Naive thymus-derived CD8-positive, alpha-beta T cell (primary cell): Measurements from ENCODE around the gene ZNF646. TPM values are rescaled to one million over a fixed set of nuclear protein-coding genes. Genes with fewer than 3 reads are reported as not detected.
"Not testable (repeated sequence)": the region's sequence is repeated elsewhere in the genome, so short reads cannot be mapped to it uniquely, and the experiment has no call there.

Source experiments
- ATAC-seq, 2 donors: fragments of 150-1000 bp; cut with Tn5 transposase in 1 of 2; sonication (Bioruptor Pico), chemical (Tn5 transposase) in 1 of 2; 1 replicate in 1 of 2; 2 replicates in 1 of 2; pipeline ENCODE4 v1.10.0; 2021; ENCODE audit warnings: mild to moderate bottlenecking in 2 of 2, moderate library complexity in 2 of 2
- POLR2A ChIA-PET: fragments of 350-600 bp; sonication (Branson Sonifier 250); formaldehyde crosslinking; loops from one replicate; lab custom pipeline; 2021; ENCODE audit warnings: antibody characterized with exemption; lab: Charles Lee
- DNase-seq, 10 donors: peaks; one replicate each; pipeline versions ENCODE4 v3.0.0 to v3.0.0-alpha.2; 2020 to 2022
- H3K27ac Mint-ChIP-seq, 10 donors: one replicate each; pipeline ENCODE4 v1.8.0; 2020 to 2022; ENCODE audit warnings: mild to moderate bottlenecking in 10 of 10, mixed read lengths in 10 of 10, moderate library complexity in 4 of 10, inconsistent platforms in 1 of 10
- H3K27me3 Mint-ChIP-seq, 5 donors: one replicate each; pipeline ENCODE4 v1.8.0; 2021 to 2022; ENCODE audit warnings: mixed read lengths in 5 of 5
- H3K36me3 Mint-ChIP-seq, 3 donors: one replicate each; pipeline ENCODE4 v1.8.0; 2020 to 2022; ENCODE audit warnings: mixed read lengths in 3 of 3, mild to moderate bottlenecking in 2 of 3, inconsistent platforms in 1 of 3
- H3K4me1 Mint-ChIP-seq, 4 donors: one replicate each; pipeline ENCODE4 v1.8.0; 2021 to 2022; ENCODE audit warnings: mixed read lengths in 4 of 4
- H3K4me3 Mint-ChIP-seq, 10 donors: one replicate each; pipeline ENCODE4 v1.8.0; 2020 to 2022; ENCODE audit warnings: mild to moderate bottlenecking in 10 of 10, mixed read lengths in 10 of 10, moderate library complexity in 6 of 10, inconsistent platforms in 1 of 10
- H3K9me3 Mint-ChIP-seq, 9 donors: one replicate each; pipeline ENCODE4 v1.8.0; 2020 to 2022; ENCODE audit warnings: mixed read lengths in 9 of 9, mild to moderate bottlenecking in 3 of 9, inconsistent platforms in 1 of 9, moderate library complexity in 1 of 9
- polyA plus RNA-seq, 3 donors: library from polyadenylated mRNA; unstranded; fragments of 300-500 nt; fragmentation: Illumina TruSeq; gene quantifications; one replicate each; pipeline ENCODE4 v1.2.3, GENCODE V29; 2021
- total RNA-seq, 8 experiments: library from RNA in 2 of 8; stranded (reverse) in 2 of 8; gene quantifications; one replicate each; pipeline ENCODE4 v1.2.3 and lab custom pipeline; 2021 to 2026

Gene ZNF646
- total and polyA plus RNA-seq, 5 experiments from 2014 or later = 2.8 to 35.7 (median 9.1) TPM

GRCh38 chr16:31100876-31101641 lies 26.8 kb downstream of the ZNF646 start:
- H3K4me3 Mint-ChIP-seq, DNase-seq, H3K36me3 Mint-ChIP-seq, H3K9me3 Mint-ChIP-seq, ATAC-seq, H3K27me3 Mint-ChIP-seq: not testable (repeated sequence)
- POLR2A ChIA-PET = interaction anchor here (0.6 to 1.3 kb wide), 7 partner anchors 13 to 297 kb away, joined by 3 to 7 read pairs (median 3); partner anchors contain the start of genes KAT8, ZNF646 and ZNF668
- Mint-ChIP-seq H3K4me1 (peaks cover 2 to 11% (median 7%) of the 10 kb centered on the region in 4 donors), H3K27ac (peak overlapping the region in 1 of 10 donors; percentile 63)

DNA sequence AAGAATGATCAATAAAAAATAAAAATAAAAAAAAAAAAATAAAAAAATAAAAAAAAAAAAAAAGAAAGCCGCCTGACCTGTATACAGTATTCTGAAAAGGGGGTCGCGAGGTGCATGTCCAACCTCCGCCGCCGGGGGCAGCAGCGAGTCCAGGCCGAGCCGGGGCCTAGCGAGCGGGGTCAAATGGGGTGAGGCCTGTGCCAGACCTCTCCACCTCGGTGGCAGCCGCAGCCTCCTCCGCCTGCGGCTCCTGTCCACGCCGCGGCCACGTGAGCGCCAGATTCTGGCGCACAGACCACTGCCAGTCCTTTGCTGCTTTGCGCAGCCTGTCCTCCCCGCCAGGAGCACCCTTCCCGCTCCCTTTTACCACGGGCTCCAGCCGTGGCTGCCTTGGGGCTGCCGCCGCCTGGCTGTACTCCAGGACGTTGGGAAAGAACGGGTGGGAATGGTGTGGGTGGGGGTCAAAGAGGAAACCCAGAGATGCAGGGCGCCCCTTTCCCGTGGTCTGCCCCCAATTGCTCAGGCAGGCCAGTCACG lies 31.5 kb downstream of the ZNF646 start:
- POLR2A ChIA-PET = no interaction called here

GRCh38 chr16:31106509-31107464 lies 32.6 kb downstream of the ZNF646 start:
- Mint-ChIP-seq H3K27me3 (no peaks in the 10 kb centered on the region), H3K27ac (peak overlapping the region in 2 of 10 donors; percentile 52 to 93), H3K36me3 (peaks cover 0 to 15% (median 2%) of the 10 kb centered on the region in 3 donors), H3K4me1 (peaks cover 8 to 23% (median 20%) of the 10 kb centered on the region in 4 donors), H3K9me3 (no peaks in the 10 kb centered on the region), H3K4me3 (peak overlapping the region in 8 of 10 donors; percentile 82 to 89 (median 87))
- POLR2A ChIA-PET = interaction anchor here (0.6 to 6.0 kb wide), 2 partner anchors 38 to 73 kb away, joined by 3 to 28 read pairs; partner anchors contain the start of gene FUS
- no peak for ATAC-seq
- no peak for DNase-seq

More for the DNA sequence above, 31.5 kb downstream of the ZNF646 start:
- Mint-ChIP-seq H3K27ac (peak overlapping the region in 6 of 10 donors; percentile 43 to 72 (median 58)), H3K4me3 (peak overlapping the region in 8 of 10 donors; percentile 33 to 69 (median 50)), H3K36me3 (peaks cover 0 to 9% (median 2%) of the 10 kb centered on the region in 3 donors), H3K27me3 (no peaks in the 10 kb centered on the region), H3K9me3 (no peaks in the 10 kb centered on the region), H3K4me1 (peaks cover 8 to 23% (median 20%) of the 10 kb centered on the region in 4 donors)
- peak; percentile 74 to 84 for ATAC-seq
- peak; percentile 73 to 85 (median 80) for DNase-seq

DNA sequence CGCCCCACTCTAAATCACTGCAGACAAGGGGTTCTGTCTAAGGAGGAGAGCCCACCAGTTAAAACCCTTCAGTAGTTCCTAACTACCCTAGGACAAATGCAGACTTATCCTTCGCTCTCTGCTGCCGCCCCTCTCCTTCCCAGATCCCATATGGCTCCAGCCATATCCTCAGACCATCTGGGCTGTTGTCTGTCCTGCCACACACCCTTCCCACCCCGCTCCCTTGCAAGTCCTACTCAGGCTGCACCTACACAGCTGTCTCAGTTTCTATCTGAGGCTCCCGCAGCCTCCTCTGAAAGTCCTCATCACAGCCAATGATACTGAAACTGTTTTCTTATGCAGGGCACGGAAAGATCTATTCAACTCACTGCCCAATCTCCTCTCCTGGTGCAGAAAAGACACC lies 33.2 kb downstream of the ZNF646 start:
- no peak for ATAC-seq
- Mint-ChIP-seq H3K27me3 (no peaks in the 10 kb centered on the region), H3K9me3 (no peaks in the 10 kb centered on the region), H3K4me1 (peaks cover 8 to 23% (median 20%) of the 10 kb centered on the region in 4 donors), H3K36me3 (peaks cover 0 to 20% (median 2%) of the 10 kb centered on the region in 3 donors), H3K27ac (peak overlapping the region; percentile 55 to 93 (median 86)), H3K4me3 (peak overlapping the region; percentile 77 to 89 (median 85))
- POLR2A ChIA-PET = interaction anchor here (0.6 to 6.0 kb wide), 3 partner anchors 10 to 113 kb away, joined by 4 to 28 read pairs (median 7); partner anchors contain the start of genes FUS and KAT8
- no peak for DNase-seq

DNA sequence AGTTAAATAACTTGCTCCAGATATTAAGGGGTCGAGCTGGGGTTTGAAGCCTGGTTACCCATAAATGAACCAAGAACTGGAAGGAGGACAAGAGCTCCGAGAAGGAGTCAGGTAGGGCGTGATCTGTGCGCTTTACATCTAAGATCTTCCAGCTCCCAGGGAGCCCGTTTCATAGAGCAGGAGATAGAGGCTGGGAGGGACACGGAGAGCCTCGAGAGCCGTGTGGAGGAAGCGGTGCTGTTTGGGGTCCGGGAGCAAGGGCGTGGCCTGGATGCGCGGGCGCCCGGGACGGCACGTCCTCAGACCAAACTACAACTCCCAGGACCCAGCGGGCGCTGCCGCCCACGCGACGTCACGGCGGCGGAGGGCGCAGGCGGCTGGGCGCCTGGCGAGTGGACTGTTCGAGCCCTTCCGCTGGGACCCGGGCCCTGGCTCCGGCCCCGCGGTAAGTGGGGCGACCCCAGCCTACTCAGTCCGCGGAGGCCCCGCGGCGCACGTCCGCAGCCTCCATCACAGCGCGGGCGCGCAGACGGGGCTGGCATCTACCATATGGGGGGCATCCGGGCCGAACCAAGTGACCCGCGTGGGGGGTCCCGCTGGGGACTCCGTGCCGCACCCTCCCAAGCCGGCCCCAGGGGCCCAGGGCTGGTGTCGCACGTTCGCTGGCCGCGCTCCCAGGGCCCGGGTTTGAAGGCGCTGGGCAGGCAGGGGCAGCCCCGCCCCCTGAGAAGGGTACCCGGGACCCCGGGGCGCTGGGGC lies 34.0 kb downstream of the ZNF646 start, which contains the start of gene BCKDK:
Gene BCKDK (plus strand): TSS at position 352 of the 759 bp plus-strand sequence. CDS start 838 bp downstream, outside the sequence.
- H3K4me1 Mint-ChIP-seq = peaks cover 8 to 23% (median 20%) of the 10 kb centered on the region in 4 donors
- DNase-seq = peak in 9 of 10 donors; percentile 31 to 58 (median 53)
- POLR2A ChIA-PET = interaction anchor here (0.6 to 6.0 kb wide), 3 partner anchors 9 to 114 kb away, joined by 4 to 28 read pairs (median 7); partner anchors contain the start of genes FUS and KAT8
- H3K36me3 Mint-ChIP-seq = peaks cover 0 to 21% (median 2%) of the 10 kb centered on the region in 3 donors
- H3K9me3 Mint-ChIP-seq = no peaks in the 10 kb centered on the region
- H3K27ac Mint-ChIP-seq = peak within 1 kb of the TSS; percentile 55 to 93 (median 86)
- ATAC-seq = peak; percentile 76 to 78
- peak within 1 kb of the TSS; percentile 77 to 89 (median 85) for H3K4me3 Mint-ChIP-seq
- no peaks in the 10 kb centered on the region for H3K27me3 Mint-ChIP-seq

- Mint-ChIP-seq H3K4me3 (peak overlapping the region; percentile 67 to 90 (median 84)), H3K27ac (peak overlapping the region in 3 of 10 donors; percentile 36 to 84 (median 84)), H3K27me3 (no peaks in the 10 kb centered on the region), H3K36me3 (peaks cover 0 to 21% (median 2%) of the 10 kb centered on the region in 3 donors), H3K9me3 (no peaks in the 10 kb centered on the region), H3K4me1 (peaks cover 8 to 28% (median 22%) of the 10 kb centered on the region in 4 donors)
- DNase-seq (no peak), ATAC-seq (no peak)
- POLR2A ChIA-PET = interaction anchor here (1.1 to 6.0 kb wide), 2 partner anchors 8 to 70 kb away, joined by 5 to 28 read pairs; partner anchors contain the start of genes FUS and KAT8
Measured at GRCh38 chr16:31108794-31109558, 34.8 kb downstream of the ZNF646 start.

DNA sequence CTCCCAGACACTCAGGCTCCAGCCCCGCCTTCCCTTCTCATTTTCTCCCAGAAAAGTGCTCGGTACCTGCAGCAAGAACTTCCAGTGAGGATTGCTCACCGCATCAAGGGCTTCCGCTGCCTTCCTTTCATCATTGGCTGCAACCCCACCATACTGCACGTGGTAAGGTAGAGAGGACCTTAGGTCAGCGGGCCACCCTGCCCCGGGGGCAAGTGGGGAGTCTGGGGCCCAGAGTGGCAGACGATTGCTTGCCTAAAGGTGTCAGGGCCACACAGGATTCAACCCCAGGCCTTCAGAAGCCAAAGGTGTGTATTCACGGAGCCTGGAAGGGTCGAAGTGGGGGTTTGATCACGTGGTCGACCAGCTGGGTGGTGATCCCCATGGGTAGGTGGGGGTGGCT lies 35.4 kb downstream of the ZNF646 start:
- ATAC-seq = no peak
- H3K27ac Mint-ChIP-seq = peak overlapping the region in 4 of 10 donors; percentile 36 to 91 (median 84)
- DNase-seq = no peak
- H3K4me1 Mint-ChIP-seq = peaks cover 8 to 28% (median 24%) of the 10 kb centered on the region in 4 donors
- no peaks in the 10 kb centered on the region for H3K27me3 Mint-ChIP-seq
- peak overlapping the region; percentile 67 to 90 (median 82) for H3K4me3 Mint-ChIP-seq
- POLR2A ChIA-PET = interaction anchor here (1.0 to 6.0 kb wide), 5 partner anchors 8 to 379 kb away, joined by 3 to 28 read pairs (median 4); partner anchors contain the start of genes FUS and KAT8
- peaks cover 0 to 21% (median 2%) of the 10 kb centered on the region in 3 donors for H3K36me3 Mint-ChIP-seq
- H3K9me3 Mint-ChIP-seq = no peaks in the 10 kb centered on the region

GRCh38 chr16:31110106-31111034 lies 36.1 kb downstream of the ZNF646 start:
- Mint-ChIP-seq H3K27ac (peak overlapping the region in 7 of 10 donors; percentile 7 to 91 (median 58)), H3K36me3 (peaks cover 0 to 21% (median 2%) of the 10 kb centered on the region in 3 donors), H3K27me3 (no peaks in the 10 kb centered on the region), H3K4me3 (peak overlapping the region in 9 of 10 donors; percentile 2 to 90 (median 72)), H3K4me1 (peaks cover 10 to 30% (median 24%) of the 10 kb centered on the region in 4 donors), H3K9me3 (no peaks in the 10 kb centered on the region)
- no peak for ATAC-seq
- DNase-seq = no peak
- POLR2A ChIA-PET = interaction anchor here (1.0 to 6.0 kb wide), 5 partner anchors 7 to 378 kb away, joined by 3 to 28 read pairs (median 4); partner anchors contain the start of genes FUS and KAT8

DNA sequence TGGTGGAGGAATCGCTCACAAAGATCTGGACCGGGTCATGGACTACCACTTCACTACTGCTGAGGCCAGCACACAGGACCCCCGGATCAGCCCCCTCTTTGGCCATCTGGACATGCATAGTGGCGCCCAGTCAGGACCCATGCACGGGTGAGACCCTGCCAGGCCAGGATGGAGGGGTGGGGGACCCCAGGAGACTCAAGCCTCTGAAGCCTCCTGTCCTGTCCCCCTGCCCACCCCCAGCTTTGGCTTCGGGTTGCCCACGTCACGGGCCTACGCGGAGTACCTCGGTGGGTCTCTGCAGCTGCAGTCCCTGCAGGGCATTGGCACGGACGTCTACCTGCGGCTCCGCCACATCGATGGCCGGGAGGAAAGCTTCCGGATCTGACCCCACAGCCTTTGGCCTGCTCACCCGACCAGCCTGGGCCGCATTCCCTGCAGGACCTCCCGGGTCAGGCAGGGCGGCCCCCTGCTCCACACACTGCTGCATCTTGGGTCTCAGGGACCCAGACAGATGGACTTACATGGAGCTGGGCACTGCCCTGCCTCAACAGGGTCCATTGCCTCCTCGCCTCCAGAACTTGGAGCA lies 37.8 kb downstream of the ZNF646 start:
- Mint-ChIP-seq H3K36me3 (peaks cover 0 to 21% (median 2%) of the 10 kb centered on the region in 3 donors), H3K27me3 (no peaks in the 10 kb centered on the region), H3K27ac (peak overlapping the region in 1 of 10 donors; percentile 3), H3K4me3 (peak overlapping the region in 1 of 10 donors; percentile 75), H3K9me3 (no peaks in the 10 kb centered on the region), H3K4me1 (peaks cover 8 to 28% (median 21%) of the 10 kb centered on the region in 4 donors)
- no peak for ATAC-seq
- POLR2A ChIA-PET = interaction anchor here (0.5 to 6.0 kb wide), 4 partner anchors 28 to 140 kb away, joined by 3 to 28 read pairs (median 4); partner anchors contain the start of genes FUS and ZNF668
- no peak for DNase-seq
